ELF-1 (cell line): ENCODE data around the gene SPRR2E.
A peak's percentile ranks its signal among the peaks of the same experiment; 100 is the strongest.
"Not testable (repeated sequence)": the region's sequence is repeated elsewhere in the genome, so short reads cannot be mapped to it uniquely, and the experiment has no call there.

Source experiments
- DNase-seq: peaks from one replicate; pipeline ENCODE4 v3.0.0-alpha.2; 2016; ENCODE audit warnings: low read depth, low spot score

Gene SPRR2E

DNA sequence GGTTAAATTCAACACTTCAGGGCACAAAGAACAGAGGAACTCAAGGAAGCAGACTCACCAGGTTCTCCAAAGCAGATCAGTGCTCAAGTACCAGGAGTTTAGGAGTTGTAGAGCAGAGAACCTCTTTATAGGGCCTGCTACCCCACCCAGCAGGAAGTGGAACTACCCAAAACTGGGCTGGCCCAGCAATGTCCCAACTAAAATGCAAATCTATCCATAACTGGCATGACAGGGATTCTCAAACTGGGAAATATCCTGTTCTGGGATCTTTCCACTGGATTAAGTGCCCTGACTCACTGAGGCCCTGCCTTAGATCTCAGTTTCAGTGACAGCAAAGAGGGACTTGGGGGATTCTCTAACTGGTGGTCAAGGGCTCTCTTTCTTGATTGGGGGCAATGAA is at the start of gene SPRR2E:
Gene SPRR2E, minus strand, starts transcription at position 101 of the 400 bp plus-strand sequence. CDS start 775 bp downstream, outside the sequence.
- DNase-seq: no peak

DNA sequence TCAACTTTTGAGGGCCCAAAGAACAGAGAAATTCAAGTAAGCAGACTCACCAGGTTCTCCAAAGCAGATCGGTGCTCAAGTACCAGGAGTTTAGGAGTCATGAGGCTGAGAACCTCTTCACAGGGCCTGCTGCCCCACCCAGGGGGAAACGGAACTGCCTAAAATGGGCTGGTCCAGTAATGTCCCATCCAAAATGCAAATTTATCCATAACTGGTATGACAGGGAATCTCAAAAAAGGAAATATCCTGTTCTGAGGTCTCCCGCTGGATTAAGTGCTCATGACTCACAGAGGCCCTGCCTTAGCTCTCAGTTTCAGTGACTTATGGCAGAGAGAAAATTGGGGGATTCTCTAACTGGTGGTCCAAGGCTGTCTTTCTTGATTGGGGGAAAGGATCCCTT is 47.1 kb upstream of the SPRR2E start:
- DNase-seq: no peak

DNA sequence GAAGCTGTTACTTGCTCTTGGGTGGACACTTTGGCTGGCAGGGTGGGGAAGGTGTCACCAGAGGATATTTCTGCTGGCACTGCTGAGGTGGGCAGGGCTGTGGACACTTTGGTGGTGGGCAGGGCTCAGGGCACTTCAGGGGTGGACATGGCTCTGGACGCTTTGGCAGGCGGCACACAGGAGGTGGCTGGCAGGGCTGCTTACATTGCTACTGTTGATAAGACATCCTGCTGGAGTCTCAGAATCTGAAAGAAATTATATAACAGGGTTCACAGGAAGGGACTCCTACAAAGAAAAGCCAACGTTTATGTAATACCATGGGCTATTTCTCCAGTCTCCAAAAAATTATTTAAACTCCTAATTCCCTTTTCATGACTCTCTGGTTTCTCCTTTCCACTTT is 46.2 kb upstream of the SPRR2E start:
- DNase-seq: no peak

DNA sequence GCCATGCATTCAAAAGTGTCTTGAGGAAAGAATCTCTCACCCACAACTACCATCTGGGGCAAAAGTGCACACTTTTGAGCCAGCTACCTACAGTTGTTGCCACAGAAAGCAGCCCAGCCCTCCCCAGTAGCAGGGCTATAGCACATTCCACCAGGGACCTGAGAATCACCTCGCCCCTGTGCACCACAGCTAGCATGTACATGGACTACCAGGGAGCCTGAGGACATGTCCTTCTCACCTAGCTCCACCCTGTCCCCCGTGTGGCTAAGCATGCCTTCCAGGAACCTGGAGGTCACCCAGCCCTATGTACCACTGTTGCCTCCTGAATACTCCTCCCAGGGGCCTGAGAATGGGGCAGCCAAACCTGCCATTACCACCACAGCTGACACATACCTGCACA is 39.4 kb upstream of the SPRR2E start:
- DNase-seq: no peak

DNA sequence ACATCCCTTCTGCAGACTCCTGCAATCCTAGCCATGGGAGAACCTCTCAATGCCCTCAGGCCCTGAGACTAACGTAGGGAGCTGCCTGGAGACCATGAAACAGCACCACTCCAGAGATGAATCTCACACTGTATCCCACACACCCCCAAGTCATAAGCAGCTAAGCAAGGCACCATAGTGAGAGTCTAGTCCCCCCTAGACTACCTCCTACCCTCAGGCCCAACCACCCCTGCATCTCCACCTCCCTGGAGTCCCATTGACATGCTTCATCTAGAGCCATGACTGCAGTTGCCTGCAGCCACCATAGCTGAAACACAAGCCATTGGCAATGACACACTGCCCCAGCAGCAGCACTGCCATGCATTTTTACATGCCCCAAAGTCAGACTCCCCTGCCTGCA is 38.9 kb upstream of the SPRR2E start:
- no peak for DNase-seq

DNA sequence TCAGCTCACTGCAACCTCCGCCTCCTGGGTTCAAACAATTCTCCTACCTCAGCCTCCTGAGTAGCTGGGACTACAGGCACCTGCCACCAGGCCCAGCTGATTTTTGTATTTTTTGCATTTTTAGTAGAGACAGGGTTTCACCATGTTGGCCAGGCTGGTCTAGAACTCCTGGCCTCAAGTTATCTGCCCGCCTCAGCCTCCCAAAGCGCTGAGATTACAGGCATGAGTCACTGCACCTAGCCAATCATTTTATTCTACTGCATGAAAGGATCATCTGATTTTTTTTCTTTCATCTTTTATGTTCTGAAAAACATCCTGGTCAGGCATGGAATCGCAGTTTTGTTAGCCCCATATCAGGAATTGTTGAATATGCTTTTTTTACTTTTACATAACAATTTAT is 34.4 kb upstream of the SPRR2E start:
- not testable (repeated sequence) for DNase-seq

DNA sequence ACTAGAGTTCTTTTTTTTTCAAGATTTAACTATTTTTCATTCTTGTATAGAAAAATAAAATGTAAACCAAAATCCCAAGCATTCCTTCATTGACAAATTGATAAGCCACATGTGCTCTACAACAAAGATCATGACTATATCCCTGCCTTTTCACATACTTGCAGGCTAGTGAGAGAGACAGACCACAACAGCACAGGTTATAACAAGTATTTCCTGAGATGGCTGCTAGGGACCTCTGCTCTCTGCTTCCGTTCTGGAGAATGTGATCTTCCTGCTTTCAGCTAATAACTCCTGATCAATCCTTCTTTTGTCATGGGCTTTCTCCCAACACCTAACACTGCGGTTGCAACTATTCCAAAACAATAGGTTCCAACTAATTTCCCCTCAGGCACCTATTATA is 33.0 kb upstream of the SPRR2E start:
- DNase-seq: no peak

DNA sequence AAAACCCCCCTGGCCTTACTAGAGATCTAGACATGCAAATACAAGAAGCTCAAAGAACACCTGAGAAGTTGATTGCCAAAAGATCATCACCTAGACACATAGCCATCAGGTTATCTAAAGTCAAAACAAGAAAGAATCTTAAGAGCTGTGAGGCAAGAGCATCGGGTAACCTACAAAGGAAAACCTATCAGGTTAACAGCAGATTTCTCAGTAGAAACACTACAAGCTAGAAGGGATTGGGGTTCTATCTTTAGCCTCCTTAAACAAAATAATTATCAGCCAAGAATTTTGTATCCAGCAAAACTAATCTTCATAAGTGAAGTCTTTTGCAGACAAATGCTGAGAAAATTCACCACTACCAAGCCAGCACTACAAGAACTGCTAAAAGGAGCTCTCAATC is 31.2 kb upstream of the SPRR2E start:
- DNase-seq: no peak

DNA sequence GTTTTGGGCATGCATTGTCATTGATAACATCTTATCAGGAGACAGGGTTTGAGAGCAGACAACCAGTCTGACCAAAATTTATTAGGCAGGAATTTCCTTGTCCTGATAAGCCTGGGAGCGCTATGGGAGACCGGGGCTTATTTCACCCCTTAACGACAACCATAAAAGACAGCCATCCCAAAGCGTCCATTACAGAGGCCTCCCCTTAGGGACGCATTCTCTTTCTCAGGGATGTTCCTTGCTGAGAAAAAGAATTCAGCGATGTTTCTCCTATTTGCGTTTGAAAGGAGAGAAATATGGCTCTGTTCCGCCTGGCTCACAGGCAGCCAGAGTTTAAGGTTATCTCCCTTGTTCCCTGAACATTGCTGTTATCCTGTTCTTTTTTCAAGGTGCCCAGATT is 29.5 kb upstream of the SPRR2E start:
- DNase-seq: peak; percentile 47

DNA sequence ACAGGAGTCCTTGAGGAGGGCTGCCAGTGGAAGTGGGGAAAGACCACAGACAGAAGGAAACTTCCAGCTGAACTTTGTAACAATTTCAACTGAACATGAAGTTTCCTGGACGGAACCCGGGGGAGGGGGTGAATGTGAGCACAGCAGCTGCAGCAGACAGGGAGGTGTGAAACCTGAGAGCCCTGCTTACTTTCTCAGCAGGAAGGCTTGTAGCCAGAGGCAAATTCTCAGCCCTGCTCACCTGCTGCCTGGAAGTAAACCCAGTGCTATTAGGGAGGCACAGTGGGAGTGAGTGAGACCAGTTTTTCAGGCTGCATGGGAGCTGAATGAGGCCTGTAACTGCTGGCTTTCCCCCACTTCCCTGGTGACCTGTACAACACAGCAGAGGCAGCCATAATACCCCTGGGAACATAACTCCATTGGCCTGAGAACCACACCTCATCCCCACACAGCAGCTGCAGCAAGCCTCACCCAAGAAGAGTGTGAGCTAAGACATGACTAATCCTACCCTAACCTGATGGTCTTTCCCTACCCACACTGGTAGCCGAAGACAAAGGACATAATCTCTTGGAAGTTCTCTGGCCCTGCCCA is 28.6 kb upstream of the SPRR2E start:
- DNase-seq: peak; percentile 97

DNA sequence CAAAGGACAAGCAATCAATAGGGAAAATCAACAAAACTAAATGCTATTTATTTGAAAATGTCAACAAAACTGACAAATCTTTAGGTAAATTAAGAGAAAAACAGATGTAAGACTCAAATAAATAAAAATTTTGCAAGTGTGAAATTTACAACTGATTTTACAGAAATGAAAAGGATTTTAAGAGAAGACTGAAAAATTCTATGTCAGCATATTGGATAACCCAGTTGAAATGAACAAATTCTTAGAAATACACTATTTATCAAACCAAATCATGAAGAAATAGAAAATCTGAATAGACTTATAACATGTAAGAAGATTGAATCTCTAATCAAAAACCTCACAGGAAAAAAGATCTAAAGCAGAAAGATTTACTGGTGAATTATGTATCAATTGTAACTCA is 26.6 kb upstream of the SPRR2E start:
- DNase-seq: no peak

DNA sequence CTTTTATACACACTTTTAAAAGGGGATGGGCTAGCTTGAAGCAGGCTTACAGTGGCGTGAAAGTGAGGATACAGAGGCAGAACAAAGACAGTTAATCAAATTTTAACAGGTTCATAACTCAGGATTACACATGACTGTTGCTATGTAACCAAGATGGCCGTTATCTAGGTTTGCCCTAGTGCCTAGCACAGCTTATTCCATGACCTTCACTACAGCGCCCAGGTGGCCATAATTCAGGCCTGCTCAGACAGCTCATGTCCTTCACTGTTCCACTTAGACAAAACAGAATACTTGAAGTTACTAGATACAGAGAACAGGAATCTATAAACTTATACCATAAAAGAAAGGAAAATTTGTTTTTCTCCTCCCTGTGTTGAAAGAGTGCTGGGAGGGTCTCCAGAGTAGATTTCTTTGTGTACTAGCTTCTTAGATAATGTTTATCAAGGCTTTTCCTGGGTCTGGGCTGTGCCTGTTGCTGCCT is 25.2 kb upstream of the SPRR2E start:
- no peak for DNase-seq

DNA sequence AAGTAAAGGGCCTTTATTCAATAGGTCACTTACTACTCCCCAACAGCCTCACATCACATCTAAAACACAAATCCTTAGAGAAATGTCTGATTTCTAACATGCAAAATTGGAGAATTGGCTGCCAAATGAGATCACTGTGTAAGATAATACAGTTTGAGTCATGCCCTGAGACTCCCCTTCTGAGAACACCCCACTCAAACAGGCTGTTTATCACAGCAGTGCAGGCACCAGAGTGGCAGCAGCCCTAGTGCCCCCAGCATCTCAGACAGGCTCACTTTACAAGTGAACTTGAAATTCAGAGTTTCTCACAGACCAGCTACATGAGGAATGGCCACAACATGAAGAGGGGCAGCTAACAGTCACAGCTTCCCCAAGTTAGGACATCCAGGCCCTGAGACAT is 20.9 kb upstream of the SPRR2E start:
- DNase-seq: not testable (repeated sequence)

DNA sequence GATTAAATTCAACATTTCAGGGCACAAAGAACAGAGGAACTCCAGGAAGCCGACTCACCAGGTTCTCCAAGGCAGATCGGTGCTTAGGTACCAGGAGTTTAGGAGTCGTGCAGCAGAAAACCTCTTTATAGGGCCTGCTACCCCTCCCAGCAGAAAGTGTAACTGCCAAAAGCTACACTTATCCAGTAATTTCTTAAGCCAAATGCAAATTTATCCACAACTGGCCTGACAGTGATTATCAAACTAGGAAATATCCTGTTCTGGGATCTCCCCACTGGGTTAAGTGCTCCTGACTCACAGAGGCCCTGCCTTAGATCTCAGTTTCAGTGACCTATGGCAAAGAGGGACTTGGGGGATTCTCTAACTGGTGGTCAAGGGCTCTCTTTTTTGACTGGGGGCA is 19.1 kb upstream of the SPRR2E start, which contains the start of gene SPRR2F:
Gene SPRR2F, minus strand, starts transcription at position 101 of the 400 bp plus-strand sequence. CDS start 783 bp downstream, outside the sequence.
- no peak for DNase-seq

DNA sequence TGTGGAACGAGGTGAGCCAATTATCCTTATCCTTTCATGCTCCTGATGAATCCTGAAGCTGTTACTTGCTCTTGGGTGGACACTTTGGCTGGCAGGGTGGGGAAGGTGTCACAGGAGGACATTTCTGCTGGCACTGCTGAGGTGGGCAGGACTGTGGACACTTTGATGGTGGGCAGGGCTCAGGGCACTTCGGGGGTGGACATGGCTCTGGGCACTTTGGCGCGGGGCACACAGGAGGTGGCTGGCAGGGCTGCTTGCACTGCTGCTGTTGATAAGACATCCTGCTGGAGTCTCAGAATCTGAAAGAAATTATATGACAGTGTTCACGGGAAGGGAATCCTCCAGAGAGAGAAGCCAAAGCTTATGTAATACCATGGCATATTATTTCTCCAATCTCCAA is 18.1 kb upstream of the SPRR2E start:
- DNase-seq: not testable (repeated sequence)

DNA sequence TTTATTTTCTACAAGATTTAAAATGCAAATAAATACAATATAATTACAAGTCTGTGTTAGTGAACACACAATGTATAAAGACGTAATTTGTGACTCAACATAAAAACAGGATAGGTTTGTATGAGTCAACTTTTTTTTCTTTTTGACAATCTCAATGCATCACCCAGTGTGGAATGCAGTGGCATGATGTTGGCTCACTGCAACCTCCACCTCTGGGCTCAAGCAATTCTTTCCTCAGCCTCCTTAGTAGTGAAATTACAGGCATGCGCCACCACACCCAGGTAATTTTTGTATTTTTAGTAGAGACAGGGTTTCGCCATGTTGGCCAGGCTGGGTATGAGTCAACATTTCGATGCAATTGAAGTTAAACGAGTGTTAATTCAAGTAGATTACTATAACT is 5.9 kb upstream of the SPRR2E start:
- no peak for DNase-seq

DNA sequence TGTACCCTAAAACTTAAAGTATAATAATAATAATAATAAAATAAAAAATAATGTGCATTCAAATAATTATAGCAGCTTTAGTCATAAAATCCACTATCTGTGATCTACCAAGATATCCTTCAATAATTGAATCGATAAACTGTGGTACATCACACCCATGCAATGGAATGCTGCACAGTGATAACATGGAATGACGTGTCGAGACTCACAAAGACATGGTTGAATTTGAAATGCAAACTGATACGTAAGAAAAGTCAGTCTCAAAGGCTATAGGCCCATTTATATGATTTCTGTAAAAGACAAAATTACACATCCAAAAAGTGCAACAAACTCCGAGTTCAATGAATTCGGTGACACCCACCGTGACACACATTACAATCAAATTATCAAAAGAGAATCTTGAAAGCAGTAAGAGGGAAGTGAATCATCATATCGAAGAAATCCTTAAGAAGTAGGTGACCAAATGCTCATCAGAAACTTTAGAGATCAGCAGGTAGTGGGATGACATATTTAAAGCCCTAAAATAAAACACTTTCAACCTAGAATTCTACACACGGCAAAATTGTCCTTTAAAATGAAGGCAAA is 5.2 kb upstream of the SPRR2E start:
- no peak for DNase-seq

DNA sequence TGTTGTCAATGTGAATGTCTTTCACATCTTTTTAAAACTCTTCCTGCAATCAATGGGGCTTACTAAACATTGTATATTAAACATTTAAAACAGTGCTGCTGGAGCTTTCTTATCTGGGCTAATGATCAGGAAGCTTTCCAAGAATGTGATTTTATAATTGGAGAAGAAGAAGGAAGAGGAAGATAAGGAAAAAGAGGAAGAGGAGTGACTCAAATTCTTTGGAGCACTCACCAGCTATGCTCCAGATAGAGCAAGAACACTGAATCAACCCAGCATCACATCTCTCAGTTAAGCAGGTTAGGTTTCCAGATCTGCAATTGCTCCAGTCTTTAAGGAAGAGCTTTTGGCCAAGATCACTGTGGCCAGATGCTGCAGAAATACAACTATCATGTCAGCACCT is 1.4 kb upstream of the SPRR2E start:
- no peak for DNase-seq

DNA sequence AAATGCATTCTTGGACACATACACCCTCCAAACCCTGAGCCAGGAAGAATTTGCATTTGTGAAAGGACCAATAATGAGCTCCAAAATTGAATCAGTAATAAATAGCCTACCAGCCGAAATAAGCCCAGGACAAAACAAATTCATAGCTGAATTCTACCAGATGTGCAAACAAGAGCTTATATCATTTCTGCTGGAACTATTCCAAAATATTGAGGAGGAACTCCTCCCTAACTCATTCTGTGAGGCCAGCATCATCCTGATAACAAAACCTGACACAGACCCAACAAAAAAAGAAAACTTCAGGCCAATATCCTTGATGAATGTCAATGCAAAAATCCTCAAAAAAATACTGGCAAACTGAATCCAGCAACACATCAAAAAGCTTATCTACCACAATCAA is 6.7 kb downstream of the SPRR2E start:
- no peak for DNase-seq

DNA sequence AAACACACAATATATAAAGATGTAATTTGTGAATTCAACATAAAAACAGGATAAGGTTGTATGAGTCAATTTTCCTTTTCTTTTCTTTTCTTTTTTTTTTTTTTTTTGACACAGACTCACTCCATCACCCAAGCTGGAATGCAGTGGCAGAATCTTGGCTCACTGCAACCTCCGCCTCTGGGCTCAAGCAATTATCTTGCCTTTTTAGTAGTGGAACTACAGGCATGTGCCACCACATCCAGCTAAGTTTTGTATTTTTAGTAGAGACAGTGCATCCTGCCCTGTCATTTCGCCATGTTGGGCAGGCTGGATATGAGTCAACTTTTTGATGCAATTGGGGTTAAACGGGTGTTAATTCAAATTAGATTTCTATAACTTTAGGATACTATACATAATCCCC is 12.6 kb downstream of the SPRR2E start:
- DNase-seq: no peak

DNA sequence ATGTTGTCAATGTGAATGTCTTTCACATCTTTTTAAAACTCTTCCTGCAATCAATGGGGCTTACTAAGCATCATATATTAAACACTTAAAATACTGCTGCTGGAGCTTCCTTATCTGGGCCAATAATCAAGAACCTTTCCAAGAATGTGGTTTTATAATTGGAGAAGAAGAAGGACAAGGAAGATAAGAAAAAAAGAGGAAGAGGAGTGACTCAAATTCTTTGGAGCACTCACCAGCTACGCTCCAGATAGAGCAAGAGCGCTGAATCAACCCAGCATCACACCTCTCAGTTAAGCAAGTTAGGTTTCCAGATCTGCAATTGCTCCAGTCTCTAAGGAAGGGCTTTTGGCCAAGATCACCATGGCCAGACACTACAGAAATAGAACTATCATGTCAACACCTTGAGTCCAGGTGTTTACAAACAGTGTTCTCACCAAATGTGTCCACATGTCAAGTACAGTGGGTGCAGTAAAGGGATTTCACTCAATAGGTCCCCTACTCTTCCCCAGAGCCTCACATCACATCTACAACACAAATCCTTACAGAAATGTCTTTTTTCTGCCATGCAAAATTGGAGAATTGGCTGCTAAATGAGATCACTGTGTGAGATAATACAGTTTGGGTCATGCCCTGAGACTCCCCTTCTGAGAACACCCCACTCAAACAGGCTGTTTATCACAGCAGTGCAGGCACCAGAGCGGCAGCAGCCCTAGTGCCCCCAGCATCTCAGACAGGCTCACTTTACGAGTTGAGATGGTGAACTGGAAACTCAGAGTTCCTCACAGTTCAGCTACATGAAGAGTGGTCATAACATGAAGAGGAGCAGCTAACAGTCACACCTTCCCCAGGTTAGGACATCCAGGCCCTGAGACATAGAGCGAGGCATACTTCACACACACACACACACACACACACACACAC is 21.3 kb downstream of the SPRR2E start:
- no peak for DNase-seq

DNA sequence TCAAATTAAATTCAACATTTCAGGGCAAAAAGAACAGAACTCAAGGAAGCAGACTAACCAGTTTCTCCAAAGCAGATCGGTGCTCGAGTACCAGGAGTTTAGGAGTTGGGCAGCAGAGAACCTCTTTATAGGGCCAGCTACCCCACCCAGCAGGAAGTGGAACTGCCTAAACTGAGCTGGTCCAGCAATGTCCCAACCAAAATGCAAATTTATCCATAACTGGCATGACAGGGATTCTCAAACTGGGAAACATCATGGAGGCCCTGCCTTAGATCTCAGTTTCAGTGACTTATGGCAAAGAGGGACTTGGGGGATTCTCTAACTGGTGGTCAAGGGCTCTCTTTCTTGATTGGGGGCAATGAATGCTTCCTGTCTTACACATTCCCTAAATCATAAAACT is 22.8 kb downstream of the SPRR2E start, which contains the start of gene SPRR2B:
Gene SPRR2B, minus strand, starts transcription at position 101 of the 400 bp plus-strand sequence. CDS start 772 bp downstream, outside the sequence.
- no peak for DNase-seq
